Activated T-helper 2 cell treated with anti-CD3 and anti-CD28 coated beads, Interferon-gamma antibody, Interleukin-2, Interleukin-4, amounts not matched to agents 10 μg/mL and 5 μg/mL and 100 μg/mL, durations not matched to agents 14 hours and 24 hours and 36 hours (primary cell): ENCODE data around the gene GTPBP10. TPM values are rescaled to one million over a fixed set of nuclear protein-coding genes. Genes with fewer than 3 reads are reported as not detected.

Source experiments
- DNase-seq: peaks from one replicate; pipeline ENCODE4 v3.0.0; 2021; ENCODE audit warnings: low spot score
- H3K27ac Mint-ChIP-seq: one replicate; pipeline ENCODE4 v1.8.0; 2021; ENCODE audit warnings: mixed read lengths
- H3K27me3 Mint-ChIP-seq: one replicate; pipeline ENCODE4 v1.8.0; 2021; ENCODE audit warnings: low read depth, mixed read lengths
- H3K36me3 Mint-ChIP-seq: one replicate; pipeline ENCODE4 v1.8.0; 2021; ENCODE audit warnings: low read depth, mixed read lengths
- H3K4me1 Mint-ChIP-seq: one replicate; pipeline ENCODE4 v1.8.0; 2021; ENCODE audit warnings: low read depth, mixed read lengths
- H3K4me3 Mint-ChIP-seq: one replicate; pipeline ENCODE4 v1.8.0; 2021; ENCODE audit warnings: low read depth, mild to moderate bottlenecking, moderate library complexity, mixed read lengths
- H3K9me3 Mint-ChIP-seq: one replicate; pipeline ENCODE4 v1.8.0; 2021; ENCODE audit warnings: mixed read lengths
- intact Hi-C: fragments of 100-400 bp; cut with micrococcal nuclease; formaldehyde crosslinking; loops from one replicate; pipeline ENCODE4 v1.15.1; 2023
- total RNA-seq: library from RNA; stranded (reverse); gene quantifications from 2 replicates; pipeline ENCODE4 v1.2.3, GENCODE V29; 2022

GTPBP10 gene
- 29.3 and 32.0 TPM in 2 replicates for total RNA-seq

GRCh38 chr7:90346336-90347125 lies at the start of gene GTPBP10:
GTPBP10 (plus strand) TSS chr7:90346716; CDS start chr7:90346742, 26 bp downstream.
- peak within 1 kb of the TSS; percentile 90 for H3K4me3 Mint-ChIP-seq
- intact Hi-C loops: loop anchor here (1.0 to 5.0 kb wide), 4 partner anchors 57 to 251 kb away; partner anchors contain the start of genes CDK14, CFAP69 and CLDN12
- no peaks in the 10 kb centered on the region for H3K27me3 Mint-ChIP-seq
- peaks cover 31% of the 10 kb centered on the region for H3K36me3 Mint-ChIP-seq
- peaks cover 31% of the 10 kb centered on the region for H3K4me1 Mint-ChIP-seq
- H3K9me3 Mint-ChIP-seq: no peaks in the 10 kb centered on the region
- DNase-seq: peak; percentile 93
- peak within 1 kb of the TSS; percentile 95 for H3K27ac Mint-ChIP-seq

GRCh38 chr7:90298145-90299038 lies 48.1 kb upstream of the GTPBP10 start:
- Mint-ChIP-seq H3K36me3 (no peaks in the 10 kb centered on the region), H3K4me1 (no peaks in the 10 kb centered on the region), H3K9me3 (peaks cover 2% of the 10 kb centered on the region), H3K27me3 (peaks cover 8% of the 10 kb centered on the region), H3K4me3 (no peak overlapping the region), H3K27ac (no peak overlapping the region)
- DNase-seq: no peak
- intact Hi-C loops: loop anchor here (2.0 kb wide), 1 partner anchor 144 kb away; the partner anchor contains the start of gene STEAP1

- Mint-ChIP-seq H3K36me3 (no peaks in the 10 kb centered on the region), H3K4me1 (no peaks in the 10 kb centered on the region), H3K27me3 (peaks cover 14% of the 10 kb centered on the region), H3K27ac (no peak overlapping the region), H3K9me3 (no peaks in the 10 kb centered on the region), H3K4me3 (no peak overlapping the region)
- DNase-seq: no peak
- intact Hi-C loops: no loop called here
Observed at GRCh38 chr7:90303241-90303640, 43.3 kb upstream of the GTPBP10 start.

- Mint-ChIP-seq H3K27me3 (peaks cover 19% of the 10 kb centered on the region), H3K9me3 (no peaks in the 10 kb centered on the region), H3K36me3 (no peaks in the 10 kb centered on the region), H3K4me1 (no peaks in the 10 kb centered on the region), H3K4me3 (no peak overlapping the region), H3K27ac (no peak overlapping the region)
- intact Hi-C loops: no loop called here
- no peak for DNase-seq
Observed at GRCh38 chr7:90309872-90310271, 36.6 kb upstream of the GTPBP10 start.

GRCh38 chr7:90311175-90311574 lies 35.3 kb upstream of the GTPBP10 start:
- no peak for DNase-seq
- intact Hi-C loops: no loop called here
- Mint-ChIP-seq H3K4me1 (no peaks in the 10 kb centered on the region), H3K9me3 (no peaks in the 10 kb centered on the region), H3K4me3 (no peak overlapping the region), H3K27ac (no peak overlapping the region), H3K36me3 (no peaks in the 10 kb centered on the region), H3K27me3 (peaks cover 22% of the 10 kb centered on the region)

GRCh38 chr7:90312745-90313144 lies 33.8 kb upstream of the GTPBP10 start:
- H3K27me3 Mint-ChIP-seq: peaks cover 30% of the 10 kb centered on the region
- DNase-seq: no peak
- intact Hi-C loops: loop anchor here (2.0 kb wide), 1 partner anchor 114 kb away; no protein-coding TSS in a partner anchor
- no peak overlapping the region for H3K4me3 Mint-ChIP-seq
- H3K4me1 Mint-ChIP-seq: no peaks in the 10 kb centered on the region
- H3K9me3 Mint-ChIP-seq: no peaks in the 10 kb centered on the region
- no peak overlapping the region for H3K27ac Mint-ChIP-seq
- no peaks in the 10 kb centered on the region for H3K36me3 Mint-ChIP-seq

GRCh38 chr7:90313907-90314306 lies 32.6 kb upstream of the GTPBP10 start:
- no peaks in the 10 kb centered on the region for H3K4me1 Mint-ChIP-seq
- no peak for DNase-seq
- peaks cover 29% of the 10 kb centered on the region for H3K27me3 Mint-ChIP-seq
- H3K4me3 Mint-ChIP-seq: no peak overlapping the region
- intact Hi-C loops: loop anchor here (2.0 kb wide), 1 partner anchor 113 kb away; no protein-coding TSS in a partner anchor
- H3K27ac Mint-ChIP-seq: no peak overlapping the region
- no peaks in the 10 kb centered on the region for H3K9me3 Mint-ChIP-seq
- no peaks in the 10 kb centered on the region for H3K36me3 Mint-ChIP-seq

- H3K4me3 Mint-ChIP-seq: no peak overlapping the region
Observed at GRCh38 chr7:90320014-90320413, 26.5 kb upstream of the GTPBP10 start.

GRCh38 chr7:90320418-90320800 lies 26.1 kb upstream of the GTPBP10 start:
- Mint-ChIP-seq H3K4me3 (peak overlapping the region; percentile 49), H3K4me1 (peaks cover 3% of the 10 kb centered on the region), H3K27me3 (peaks cover 52% of the 10 kb centered on the region)

More at GRCh38 chr7:90320014-90320413, 26.5 kb upstream of the GTPBP10 start:
- no peaks in the 10 kb centered on the region for H3K36me3 Mint-ChIP-seq
- H3K9me3 Mint-ChIP-seq: no peaks in the 10 kb centered on the region
- no peak overlapping the region for H3K27ac Mint-ChIP-seq
- peaks cover 3% of the 10 kb centered on the region for H3K4me1 Mint-ChIP-seq
- peaks cover 55% of the 10 kb centered on the region for H3K27me3 Mint-ChIP-seq
- DNase-seq: no peak
- intact Hi-C loops: no loop called here

GRCh38 chr7:90320801-90321494 lies 25.6 kb upstream of the GTPBP10 start, which contains the start of gene FAM237B:
FAM237B (minus strand) TSS chr7:90321304; CDS start chr7:90319748, 1,556 bp downstream.
- Mint-ChIP-seq H3K36me3 (no peaks in the 10 kb centered on the region), H3K27ac (no peak within 1 kb of the TSS), H3K9me3 (no peaks in the 10 kb centered on the region), H3K4me3 (peak within 1 kb of the TSS; percentile 49), H3K27me3 (peaks cover 54% of the 10 kb centered on the region), H3K4me1 (peaks cover 3% of the 10 kb centered on the region)
- no peak for DNase-seq
- intact Hi-C loops: no loop called here

More at GRCh38 chr7:90320418-90320800, 26.1 kb upstream of the GTPBP10 start:
- intact Hi-C loops: no loop called here
- no peak for DNase-seq
- no peak overlapping the region for H3K27ac Mint-ChIP-seq
- no peaks in the 10 kb centered on the region for H3K9me3 Mint-ChIP-seq
- H3K36me3 Mint-ChIP-seq: no peaks in the 10 kb centered on the region

GRCh38 chr7:90322837-90323236 lies 23.7 kb upstream of the GTPBP10 start:
- intact Hi-C loops: no loop called here
- Mint-ChIP-seq H3K9me3 (no peaks in the 10 kb centered on the region), H3K36me3 (no peaks in the 10 kb centered on the region), H3K27me3 (peaks cover 50% of the 10 kb centered on the region), H3K4me1 (peaks cover 3% of the 10 kb centered on the region), H3K4me3 (no peak overlapping the region), H3K27ac (no peak overlapping the region)
- DNase-seq: no peak

GRCh38 chr7:90326500-90326899 lies 20.0 kb upstream of the GTPBP10 start:
- Mint-ChIP-seq H3K4me1 (no peaks in the 10 kb centered on the region), H3K36me3 (no peaks in the 10 kb centered on the region), H3K27me3 (peaks cover 25% of the 10 kb centered on the region), H3K9me3 (no peaks in the 10 kb centered on the region), H3K27ac (no peak overlapping the region), H3K4me3 (no peak overlapping the region)
- DNase-seq: no peak
- intact Hi-C loops: no loop called here
